Cerebellar cortex (tissue), 1 donor: ENCODE results near the gene ZFPM1.

Experiments
- DNase-seq: peaks from one replicate; pipeline ENCODE4 v3.0.0-alpha.2; 2015; ENCODE audit warnings: low spot score

The ZFPM1 gene

GRCh38 chr16:88568710-88569613 lies 115.9 kb downstream of the ZFPM1 start:
- no peak for DNase-seq

GRCh38 chr16:88569614-88569984 lies 116.5 kb downstream of the ZFPM1 start:
- no peak for DNase-seq

GRCh38 chr16:88569985-88570690 lies 117.1 kb downstream of the ZFPM1 start, which contains the start of gene ZC3H18:
ZC3H18 (plus strand) TSS chr16:88570403; CDS start chr16:88577124, 6,721 bp downstream.
- DNase-seq, result peak; percentile 91

- no peak for DNase-seq
Observed at GRCh38 chr16:88570691-88571092, 117.6 kb downstream of the ZFPM1 start.

- DNase-seq, result no peak
Observed at GRCh38 chr16:88575251-88575650, 122.2 kb downstream of the ZFPM1 start.

- DNase-seq, result no peak
Observed at GRCh38 chr16:88576307-88576706, 123.2 kb downstream of the ZFPM1 start.

GRCh38 chr16:88577166-88577565 lies 124.1 kb downstream of the ZFPM1 start:
- no peak for DNase-seq

GRCh38 chr16:88578446-88579313 lies 125.6 kb downstream of the ZFPM1 start:
- DNase-seq, result no peak

- peak; percentile 25 for DNase-seq
Observed at GRCh38 chr16:88580371-88580770, 127.3 kb downstream of the ZFPM1 start.

GRCh38 chr16:88581033-88581432 lies 128.0 kb downstream of the ZFPM1 start:
- no peak for DNase-seq

- no peak for DNase-seq
Observed at GRCh38 chr16:88582912-88583575, 130.0 kb downstream of the ZFPM1 start.

- no peak for DNase-seq
Observed at GRCh38 chr16:88584676-88585075, 131.6 kb downstream of the ZFPM1 start.

GRCh38 chr16:88585269-88585668 lies 132.2 kb downstream of the ZFPM1 start:
- no peak for DNase-seq

- no peak for DNase-seq
Observed at GRCh38 chr16:88585927-88586581, 133.0 kb downstream of the ZFPM1 start.
